Keratinocyte (primary cell): Measurements from ENCODE around the gene NDUFB1. TPM values are rescaled to one million over a fixed set of nuclear protein-coding genes. Genes with fewer than 3 reads are reported as not detected.

Experiments used
- DNase-seq: peaks from one replicate; pipeline ENCODE4 v3.0.0-alpha.2; 2011; ENCODE audit warnings: low read depth, missing footprints, low spot score
- FAIRE-seq: peaks from 2 replicates; lab custom pipeline; 2011; peaks lifted over from hg19 to GRCh38; lab: Jason Lieb, UNC
- H2AFZ ChIP-seq: 2 replicates; pipeline ENCODE4 v1.6.0; 2012; ENCODE audit warnings: low read length, control low read depth, inconsistent platforms; ENCODE audit not compliant: control insufficient read depth
- H3K27ac ChIP-seq: 2 replicates; pipeline ENCODE4 v1.5.1; 2011; ENCODE audit warnings: low read length; ENCODE audit not compliant: control insufficient read depth, insufficient read depth
- H3K27me3 ChIP-seq: 3 replicates; pipeline ENCODE4 v1.6.0; 2011; ENCODE audit warnings: low read length; ENCODE audit not compliant: control insufficient read depth, insufficient read depth; ENCODE audit errors: extremely low read depth
- H3K36me3 ChIP-seq, 2 experiments: 2 replicates in 1 of 2; 3 replicates in 1 of 2; pipeline ENCODE4 v1.5.1; 2011; ENCODE audit warnings: low read length in 2 of 2, mild to moderate bottlenecking in 1 of 2; ENCODE audit not compliant: control insufficient read depth in 2 of 2, insufficient read depth in 2 of 2; ENCODE audit errors: extremely low read depth in 1 of 2
- H3K4me1 ChIP-seq: 3 replicates; pipeline ENCODE4 v1.5.1; 2011; ENCODE audit warnings: low read length; ENCODE audit not compliant: control insufficient read depth, insufficient read depth; ENCODE audit errors: extremely low read depth
- H3K4me2 ChIP-seq: 3 replicates; pipeline ENCODE4 v1.6.0; 2011; ENCODE audit warnings: low read depth, low read length; ENCODE audit not compliant: control insufficient read depth, insufficient read depth; ENCODE audit errors: extremely low read depth
- H3K4me3 ChIP-seq, 3 experiments: fragments of 200-600 bp in 1 of 3; sonication (generic) in 1 of 3; 2 replicates in 2 of 3; 3 replicates in 1 of 3; pipeline ENCODE4 v1.5.1; 2011 to 2016; ENCODE audit warnings: low read length in 3 of 3, mild to moderate bottlenecking in 3 of 3, control low read depth in 2 of 3, inconsistent platforms in 1 of 3, low read depth in 1 of 3, mixed read lengths in 1 of 3, mixed run types in 1 of 3, moderate library complexity in 1 of 3; ENCODE audit not compliant: control insufficient read depth in 2 of 3, insufficient read depth in 2 of 3; ENCODE audit errors: extremely low read depth in 1 of 3
- H3K79me2 ChIP-seq: 2 replicates; pipeline ENCODE4 v1.6.0; 2012; ENCODE audit warnings: low read length; ENCODE audit not compliant: control insufficient read depth, insufficient read depth
- H3K9ac ChIP-seq: 3 replicates; pipeline ENCODE4 v1.6.0; 2011; ENCODE audit warnings: low read length; ENCODE audit not compliant: control insufficient read depth, insufficient read depth; ENCODE audit errors: extremely low read depth
- H3K9me1 ChIP-seq: 3 replicates; pipeline ENCODE4 v1.6.0; 2011; ENCODE audit warnings: low read length; ENCODE audit not compliant: control insufficient read depth, insufficient read depth; ENCODE audit errors: extremely low read depth
- H3K9me3 ChIP-seq: 2 replicates; pipeline ENCODE4 v1.5.1; 2012; ENCODE audit warnings: low read depth, low read length; ENCODE audit not compliant: control insufficient read depth
- H4K20me1 ChIP-seq: 3 replicates; pipeline ENCODE4 v1.6.0; 2011; ENCODE audit warnings: low read length; ENCODE audit not compliant: control insufficient read depth, insufficient read depth; ENCODE audit errors: extremely low read depth
- CTCF ChIP-seq, 3 experiments: IDR thresholded peaks in 1 of 3; conservative IDR thresholded peaks in 1 of 3; optimal IDR thresholded peaks in 1 of 3; 2 replicates in 2 of 3; 3 replicates in 1 of 3; pipeline versions ENCODE3 to v1.5.1; 2011; ENCODE audit warnings: low read length in 3 of 3, mild to moderate bottlenecking in 3 of 3, moderate library complexity in 2 of 3, control low read depth in 1 of 3, inconsistent platforms in 1 of 3; ENCODE audit not compliant: insufficient read depth in 2 of 3; ENCODE audit errors: extremely low read depth in 1 of 3
- EZH2 ChIP-seq: IDR thresholded peaks from one replicate; pipeline ENCODE4 v1.6.1; 2012; ENCODE audit warnings: inconsistent platforms, mild to moderate bottlenecking, low read length, moderate library complexity
- dilution Hi-C: fragments of 300-500 bp; cut with MboI; formaldehyde crosslinking; loops from one replicate; pipeline ENCODE4 v1.7.0; 2020; ENCODE audit warnings: low sequenced_read_pairs; ENCODE audit not compliant: extremely low pct_ligation_motif_present
- polyA plus RNA-seq, 5 experiments: library from polyadenylated mRNA; depleted of rRNA in 3 of 5; stranded (reverse) in 3 of 5; stranded (forward) in 1 of 5; unstranded in 1 of 5; fragments of >200 nt; gene quantifications; 1 replicate in 1 of 5; 2 replicates in 3 of 5; 3 replicates in 1 of 5; pipeline versions ENCODE4 v1.2.1 to v1.2.3, GENCODE V29; 2011 to 2012; ENCODE audit warnings: missing spikeins in 2 of 5, low read depth in 1 of 5, low replicate concordance in 1 of 5

The NDUFB1 gene
- polyA plus RNA-seq, 1 donor (not counting 4 experiments of a cell fraction or from before 2014, with no cell fraction given), result 555 TPM

GRCh38 chr14:92088494-92088893 lies 33.0 kb downstream of the NDUFB1 start:
- no peaks in the 10 kb centered on the region for H3K9me1 ChIP-seq
- H3K9me3 ChIP-seq, result no peaks in the 10 kb centered on the region
- peaks cover 0 to 2% of the 10 kb centered on the region in 2 experiments for H3K36me3 ChIP-seq
- H3K4me1 ChIP-seq, result no peaks in the 10 kb centered on the region
- dilution Hi-C loops, result no loop called here
- H3K27me3 ChIP-seq, result no peaks in the 10 kb centered on the region
- no peak overlapping the region for H3K9ac ChIP-seq
- no peak overlapping the region for H3K4me2 ChIP-seq
- no peak for TF ChIP-seq EZH2
- TF ChIP-seq CTCF (optimal IDR thresholded peaks at IDR 0.05 in 1 of 3, IDR thresholded peaks at IDR 0.05 in 1 of 3, conservative IDR thresholded peaks at IDR 0.05 in 1 of 3; ENCODE audit: extremely low read depth in 1 of 3, insufficient read depth in 2 of 3, low read length in 3 of 3), result no peak
- no peak overlapping the region for H3K4me3 ChIP-seq
- FAIRE-seq (no peak), DNase-seq (no peak)
- no peak overlapping the region for H3K27ac ChIP-seq
- H4K20me1 ChIP-seq, result no peaks in the 10 kb centered on the region
- no peak overlapping the region for H2AFZ ChIP-seq
- H3K79me2 ChIP-seq, result no peaks in the 10 kb centered on the region

GRCh38 chr14:92074555-92074954 lies 47.0 kb downstream of the NDUFB1 start:
- DNase-seq, result no peak
- no peaks in the 10 kb centered on the region for H3K27me3 ChIP-seq
- H3K9ac ChIP-seq, result no peak overlapping the region
- FAIRE-seq, result no peak
- H3K4me3 ChIP-seq, result no peak overlapping the region
- peaks cover 0 to 5% of the 10 kb centered on the region in 2 experiments for H3K36me3 ChIP-seq
- H3K79me2 ChIP-seq, result no peaks in the 10 kb centered on the region
- dilution Hi-C loops, result no loop called here
- H3K9me1 ChIP-seq, result no peaks in the 10 kb centered on the region
- H2AFZ ChIP-seq, result no peak overlapping the region
- H3K4me1 ChIP-seq, result no peaks in the 10 kb centered on the region
- TF ChIP-seq EZH2 (no peak), CTCF (optimal IDR thresholded peaks at IDR 0.05 in 1 of 3, IDR thresholded peaks at IDR 0.05 in 1 of 3, conservative IDR thresholded peaks at IDR 0.05 in 1 of 3; ENCODE audit: extremely low read depth in 1 of 3, insufficient read depth in 2 of 3, low read length in 3 of 3) (no peak)
- no peak overlapping the region for H3K4me2 ChIP-seq
- no peaks in the 10 kb centered on the region for H4K20me1 ChIP-seq
- no peaks in the 10 kb centered on the region for H3K9me3 ChIP-seq
- H3K27ac ChIP-seq, result no peak overlapping the region

Other genes with a start within 250 kb of the NDUFB1 start
- 0.10 to 0.31 TPM (median 0.27 TPM) in 3 replicates for gene FBLN5, start 174.0 kb downstream of the NDUFB1 start, polyA plus RNA-seq
- 15.9 to 25.3 TPM (median 20.7 TPM) in 3 replicates for gene TRIP11, start 81.6 kb downstream of the NDUFB1 start, polyA plus RNA-seq
- gene ATXN3, start 15.1 kb downstream of the NDUFB1 start, polyA plus RNA-seq, result 13.6 to 27.6 TPM (median 17.4 TPM) in 3 replicates
- gene CPSF2, start 263 bp upstream of the NDUFB1 start, polyA plus RNA-seq, result 33.8 to 67.9 TPM (median 35.4 TPM) in 3 replicates
- 0.08 to 0.12 TPM (median 0.10 TPM) in 3 replicates for gene SLC24A4, start 201.5 kb upstream of the NDUFB1 start, polyA plus RNA-seq